Parathyroid adenoma (tissue), 2 donors: ENCODE results near the gene SLC10A3.

Source experiments
- H2AFZ ChIP-seq: fragments of 300-600 bp; sonication (generic); one replicate; pipeline ENCODE4 v1.7.0; 2017; ENCODE audit warnings: antibody characterized with exemption, mild to moderate bottlenecking
- H3K27ac ChIP-seq: fragments of 300-600 bp; sonication (generic); one replicate; pipeline ENCODE4 v1.7.0; 2017
- H3K27me3 ChIP-seq: fragments of 300-600 bp; sonication (generic); one replicate; pipeline ENCODE4 v1.7.0; 2017; ENCODE audit warnings: low read length; ENCODE audit not compliant: control insufficient read depth, insufficient read depth
- H3K36me3 ChIP-seq: fragments of 300-600 bp; sonication (generic); one replicate; pipeline ENCODE4 v1.7.0; 2017; ENCODE audit warnings: low read length; ENCODE audit not compliant: control insufficient read depth, insufficient read depth
- H3K4me1 ChIP-seq: fragments of 300-600 bp; sonication (generic); one replicate; pipeline ENCODE4 v1.7.0; 2017; ENCODE audit warnings: control low read depth
- H3K4me2 ChIP-seq: fragments of 300-600 bp; sonication (generic); one replicate; pipeline ENCODE4 v1.7.0; 2017; ENCODE audit warnings: low read length
- H3K4me3 ChIP-seq: fragments of 300-600 bp; sonication (generic); one replicate; pipeline ENCODE4 v1.7.0; 2017; ENCODE audit warnings: low read depth, low read length
- H3K79me2 ChIP-seq: fragments of 300-600 bp; sonication (generic); one replicate; pipeline ENCODE4 v1.7.0; 2017; ENCODE audit warnings: control low read depth
- H3K9ac ChIP-seq: fragments of 300-600 bp; sonication (generic); one replicate; pipeline ENCODE4 v1.7.0; 2017; ENCODE audit warnings: mild to moderate bottlenecking
- H3K9me3 ChIP-seq: fragments of 300-600 bp; sonication (generic); one replicate; pipeline ENCODE4 v1.7.0; 2017; ENCODE audit warnings: low read length; ENCODE audit not compliant: control insufficient read depth
- TF ChIP-seq, protein P1 (sequence below): fragments of 300-600 bp; sonication (generic); IDR thresholded peaks from one replicate; pipeline ENCODE4 v1.7.0; 2017; ENCODE audit warnings: antibody characterized with exemption, mild to moderate bottlenecking
- donor health status: primary hyperparathyroidism.

Gene SLC10A3

DNA sequence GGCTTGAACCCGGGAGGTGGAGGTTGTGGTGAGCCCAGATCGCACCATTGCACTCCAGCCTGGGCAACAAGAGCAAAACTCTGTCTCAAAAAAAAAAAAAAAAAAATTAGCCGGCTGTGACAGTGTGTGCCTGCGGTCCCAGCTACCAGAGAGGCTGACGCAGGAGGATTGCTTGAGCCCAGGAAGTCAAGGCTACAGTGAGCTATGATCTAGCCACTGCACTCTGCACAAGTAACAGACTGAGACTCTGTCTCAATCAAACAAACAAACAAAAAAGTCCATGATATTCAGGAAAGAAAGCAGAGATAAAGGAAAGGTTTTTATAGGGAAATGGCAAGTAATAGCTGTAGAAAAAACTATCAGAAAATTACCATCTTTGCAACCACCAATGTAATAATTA, 9.2 kb downstream of the SLC10A3 start:
- Histone ChIP-seq H3K36me3 (no peaks in the 10 kb centered on the region), H3K4me2 (no peak overlapping the region), H3K9me3 (no peaks in the 10 kb centered on the region), H3K79me2 (no peaks in the 10 kb centered on the region), H3K9ac (no peak overlapping the region), H3K27ac (no peak overlapping the region), H3K27me3 (no peaks in the 10 kb centered on the region), H2AFZ (no peak overlapping the region), H3K4me3 (no peak overlapping the region), H3K4me1 (no peaks in the 10 kb centered on the region)
- TF ChIP-seq, protein P1, sequence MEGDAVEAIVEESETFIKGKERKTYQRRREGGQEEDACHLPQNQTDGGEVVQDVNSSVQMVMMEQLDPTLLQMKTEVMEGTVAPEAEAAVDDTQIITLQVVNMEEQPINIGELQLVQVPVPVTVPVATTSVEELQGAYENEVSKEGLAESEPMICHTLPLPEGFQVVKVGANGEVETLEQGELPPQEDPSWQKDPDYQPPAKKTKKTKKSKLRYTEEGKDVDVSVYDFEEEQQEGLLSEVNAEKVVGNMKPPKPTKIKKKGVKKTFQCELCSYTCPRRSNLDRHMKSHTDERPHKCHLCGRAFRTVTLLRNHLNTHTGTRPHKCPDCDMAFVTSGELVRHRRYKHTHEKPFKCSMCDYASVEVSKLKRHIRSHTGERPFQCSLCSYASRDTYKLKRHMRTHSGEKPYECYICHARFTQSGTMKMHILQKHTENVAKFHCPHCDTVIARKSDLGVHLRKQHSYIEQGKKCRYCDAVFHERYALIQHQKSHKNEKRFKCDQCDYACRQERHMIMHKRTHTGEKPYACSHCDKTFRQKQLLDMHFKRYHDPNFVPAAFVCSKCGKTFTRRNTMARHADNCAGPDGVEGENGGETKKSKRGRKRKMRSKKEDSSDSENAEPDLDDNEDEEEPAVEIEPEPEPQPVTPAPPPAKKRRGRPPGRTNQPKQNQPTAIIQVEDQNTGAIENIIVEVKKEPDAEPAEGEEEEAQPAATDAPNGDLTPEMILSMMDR: no peak

DNA sequence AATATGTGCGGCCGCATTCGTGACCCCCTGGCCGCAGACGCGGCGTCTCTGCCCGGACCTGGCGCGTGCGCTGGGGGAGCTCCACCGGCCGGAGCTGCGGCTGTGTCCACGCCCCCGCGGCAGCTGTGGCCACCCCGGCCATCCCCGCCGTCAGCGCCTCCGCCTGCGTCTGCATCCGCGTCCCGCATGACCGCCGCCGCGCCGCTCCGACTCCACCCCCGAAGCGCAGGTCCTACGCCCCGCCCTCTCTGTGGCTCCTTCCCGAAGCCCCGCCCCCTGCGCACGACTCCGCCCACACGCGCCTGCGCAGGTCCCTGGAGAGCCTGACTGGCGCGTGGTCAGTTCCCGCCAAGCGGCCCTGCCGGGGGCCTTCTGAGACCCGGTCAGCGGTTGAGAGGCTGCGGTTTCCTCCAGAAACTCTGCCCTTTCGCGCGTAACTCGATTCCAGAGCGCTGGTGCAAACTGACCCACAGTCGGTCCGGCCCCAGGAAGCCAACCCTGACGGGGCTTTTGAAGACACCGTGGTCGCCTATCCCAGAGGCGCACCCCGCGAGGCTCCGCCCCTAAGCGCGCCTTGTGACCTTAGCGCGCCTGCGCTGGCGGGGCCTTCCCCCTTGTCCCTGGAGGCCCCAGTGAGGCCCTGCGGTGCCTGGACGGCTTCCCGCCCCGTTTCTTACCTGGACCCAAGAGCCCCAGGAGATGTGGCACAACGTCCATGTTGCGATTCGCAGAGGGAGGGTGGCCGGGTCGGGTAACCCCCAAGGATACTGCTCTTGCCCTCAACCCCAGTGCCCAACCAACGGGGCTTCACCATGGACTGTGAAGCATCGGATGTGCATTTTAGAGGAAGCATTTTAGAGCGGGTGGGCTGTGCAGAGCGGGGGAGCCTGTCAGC, 11.5 kb downstream of the SLC10A3 start, which contains the start of gene LAGE3:
TSS of gene LAGE3 (minus strand) at position 554 of the 895 bp plus-strand sequence. CDS start at position 188, 366 bp downstream.
- TF ChIP-seq, protein P1: no peak
- no peak within 1 kb of the TSS for H3K9ac ChIP-seq

DNA sequence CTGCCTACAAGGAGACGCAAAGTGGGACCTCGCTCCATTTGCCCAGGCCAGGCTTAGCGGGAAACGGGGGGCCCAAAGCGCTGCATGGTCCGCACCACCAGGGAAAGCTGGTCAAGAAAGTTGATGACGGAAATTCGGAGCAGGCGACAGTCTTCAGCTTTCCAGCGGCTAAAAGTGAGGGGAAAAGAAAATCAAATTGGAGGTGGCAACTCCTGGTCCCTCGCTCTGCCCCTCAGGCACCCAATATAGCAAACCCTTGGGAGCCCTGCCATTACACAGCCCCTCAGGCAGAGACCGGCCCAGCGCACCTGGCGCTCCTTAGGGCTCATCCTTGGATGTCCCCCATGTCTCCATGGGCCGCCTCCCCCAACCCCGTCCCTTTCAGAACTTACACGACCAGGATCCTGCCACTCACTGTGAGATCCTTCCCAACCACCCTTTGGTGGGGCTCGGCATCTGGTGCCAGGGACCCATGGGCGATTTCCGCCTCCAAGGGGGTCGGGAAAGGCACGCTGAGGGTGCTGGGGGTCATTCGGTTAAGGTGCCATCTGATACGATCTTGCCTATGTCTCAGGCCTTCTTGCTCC, 12.4 kb downstream of the SLC10A3 start:
- peak overlapping the region; percentile 74 for H3K4me2 ChIP-seq
- no peak overlapping the region for H3K9ac ChIP-seq
- H3K79me2 ChIP-seq: no peaks in the 10 kb centered on the region
- H3K27me3 ChIP-seq: no peaks in the 10 kb centered on the region
- no peaks in the 10 kb centered on the region for H3K4me1 ChIP-seq
- H3K4me3 ChIP-seq: peak overlapping the region; percentile 60
- H3K36me3 ChIP-seq: no peaks in the 10 kb centered on the region
- peak overlapping the region; percentile 68 for H3K27ac ChIP-seq
- H2AFZ ChIP-seq: peak overlapping the region; percentile 86
- no peaks in the 10 kb centered on the region for H3K9me3 ChIP-seq
- TF ChIP-seq, protein P1: no peak

More for the DNA sequence above, 11.5 kb downstream of the SLC10A3 start, which contains the start of gene LAGE3:
- H3K27me3 ChIP-seq: no peaks in the 10 kb centered on the region
- H3K4me1 ChIP-seq: no peaks in the 10 kb centered on the region
- peak within 1 kb of the TSS; percentile 68 for H3K27ac ChIP-seq
- no peaks in the 10 kb centered on the region for H3K79me2 ChIP-seq
- H3K4me3 ChIP-seq: peak within 1 kb of the TSS; percentile 60
- no peaks in the 10 kb centered on the region for H3K36me3 ChIP-seq
- no peaks in the 10 kb centered on the region for H3K9me3 ChIP-seq
- peak within 1 kb of the TSS; percentile 74 for H3K4me2 ChIP-seq
- peak within 1 kb of the TSS; percentile 86 for H2AFZ ChIP-seq

DNA sequence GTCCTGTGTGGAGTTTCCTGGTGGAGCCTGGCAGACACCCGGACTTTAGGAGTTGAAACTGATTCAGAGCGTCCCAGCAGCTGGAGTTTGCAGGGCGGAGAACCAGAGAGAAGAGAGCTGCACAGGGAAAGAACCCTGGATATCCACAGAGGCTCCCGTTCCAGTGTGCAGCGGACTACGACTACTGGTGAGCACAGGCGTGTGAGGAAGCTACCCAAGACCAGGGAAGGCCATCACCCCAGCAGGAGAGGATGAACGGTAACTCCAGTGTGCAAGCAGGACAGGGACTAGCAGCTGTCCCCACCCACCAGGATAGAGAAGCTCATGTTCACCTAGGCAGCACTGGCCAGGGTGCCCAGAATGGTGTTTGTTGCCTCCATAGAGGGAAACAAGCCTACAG, 13.6 kb downstream of the SLC10A3 start:
- Histone ChIP-seq H3K36me3 (no peaks in the 10 kb centered on the region), H3K79me2 (no peaks in the 10 kb centered on the region), H3K27ac (no peak overlapping the region), H3K9ac (no peak overlapping the region), H3K4me1 (no peaks in the 10 kb centered on the region), H3K4me3 (no peak overlapping the region), H3K27me3 (no peaks in the 10 kb centered on the region), H3K9me3 (no peaks in the 10 kb centered on the region), H2AFZ (no peak overlapping the region), H3K4me2 (no peak overlapping the region)
- TF ChIP-seq, protein P1: no peak
